IPS-NIHi11 (cell line): Measurements from ENCODE around the gene WDR88.
"Not testable (repeated sequence)": the region's sequence is repeated elsewhere in the genome, so short reads cannot be mapped to it uniquely, and the experiment has no call there.

Source experiments
- DNase-seq: peaks from one replicate; pipeline ENCODE4 v3.0.0; 2012; ENCODE audit warnings: mixed read lengths, low spot score

The WDR88 gene

DNA sequence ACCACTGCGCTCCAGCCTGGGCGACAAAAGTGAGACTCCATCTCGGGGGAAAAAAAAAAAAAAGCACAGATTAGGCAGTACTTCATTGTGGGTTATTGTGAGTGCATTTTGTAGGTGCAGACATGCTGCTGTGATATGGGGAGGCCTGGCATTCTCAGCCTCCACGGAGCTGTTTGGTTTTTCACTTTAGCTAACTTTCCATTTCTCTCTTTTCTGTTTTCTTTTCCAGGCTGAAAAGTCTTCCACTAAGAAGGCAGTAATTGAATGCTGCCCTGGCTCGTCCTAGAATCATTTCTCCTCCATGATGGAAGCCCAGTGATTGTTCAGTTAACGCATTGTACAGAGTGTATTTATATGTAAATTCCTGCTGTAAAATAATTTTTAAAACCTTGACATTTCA is 2.0 kb upstream of the WDR88 start:
- DNase-seq: no peak

DNA sequence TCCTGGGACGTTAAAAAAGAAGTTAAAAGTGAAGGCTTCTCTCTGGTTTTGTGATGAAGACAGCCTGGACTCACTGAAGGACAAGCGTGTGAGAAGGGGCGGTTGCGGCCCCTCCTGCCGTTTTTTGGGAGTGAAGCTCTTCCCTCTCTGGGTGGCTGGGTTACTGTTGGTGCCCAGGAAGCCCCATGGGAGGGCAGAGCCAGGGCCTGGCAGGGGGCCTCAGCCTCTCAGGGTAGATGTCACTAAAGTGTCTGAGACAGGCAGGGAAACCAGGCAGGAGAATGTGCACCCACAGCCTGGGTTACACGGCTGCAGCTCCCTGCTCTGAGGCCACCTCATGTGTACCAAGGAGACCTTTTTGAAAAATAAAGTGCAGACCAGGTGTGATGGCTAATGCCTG is 1.5 kb upstream of the WDR88 start:
- peak; percentile 1 for DNase-seq

DNA sequence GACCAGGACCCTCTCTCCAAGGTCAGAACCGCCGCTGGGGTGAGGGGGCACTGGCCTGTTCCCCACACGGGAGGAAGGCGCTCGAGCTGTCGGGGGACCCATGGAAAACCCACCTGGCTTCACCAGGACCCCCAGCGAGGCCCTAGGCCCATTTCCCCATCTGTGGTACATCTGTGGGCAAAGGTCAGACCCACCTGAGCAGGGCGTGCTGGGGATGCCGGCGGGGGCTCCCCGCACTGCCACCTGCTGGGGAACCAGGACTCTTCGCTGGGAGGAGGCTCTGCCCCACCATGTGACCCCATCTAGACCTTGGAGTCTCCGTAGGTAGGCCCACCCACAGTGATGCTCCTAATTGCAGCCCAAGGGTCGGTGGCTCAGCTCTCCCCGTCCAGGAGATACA is 511 bp downstream of the WDR88 start:
- peak; percentile 82 for DNase-seq

DNA sequence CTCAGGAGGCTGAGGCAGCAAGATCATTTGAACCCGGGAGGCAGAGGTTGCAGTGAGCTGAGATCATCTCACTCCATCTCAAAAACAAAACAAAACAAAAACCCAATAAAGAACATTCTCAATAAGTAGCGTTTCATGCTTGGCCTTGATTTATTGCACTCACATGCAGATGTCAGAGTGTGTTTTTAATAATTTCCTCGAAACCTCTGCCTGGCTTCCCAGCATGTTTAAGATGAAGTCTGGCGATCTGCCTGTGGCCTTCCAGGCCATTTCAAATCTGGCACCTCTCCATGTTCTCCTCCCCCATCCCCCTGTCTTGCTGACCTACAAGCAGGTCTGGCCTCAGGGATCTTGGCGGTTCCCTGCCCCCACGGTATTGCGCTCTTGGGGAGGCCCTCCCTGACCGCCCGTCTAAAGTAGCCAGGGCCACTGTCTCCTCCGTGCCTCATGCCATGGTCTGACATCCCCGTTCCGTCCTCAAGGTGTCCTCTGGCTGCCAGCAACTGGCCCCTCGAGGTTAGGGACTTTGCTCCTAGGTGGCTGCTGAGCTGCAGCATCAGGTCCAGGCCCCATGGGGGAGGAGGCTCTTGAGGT is 1.6 kb downstream of the WDR88 start:
- DNase-seq: peak; percentile 44

DNA sequence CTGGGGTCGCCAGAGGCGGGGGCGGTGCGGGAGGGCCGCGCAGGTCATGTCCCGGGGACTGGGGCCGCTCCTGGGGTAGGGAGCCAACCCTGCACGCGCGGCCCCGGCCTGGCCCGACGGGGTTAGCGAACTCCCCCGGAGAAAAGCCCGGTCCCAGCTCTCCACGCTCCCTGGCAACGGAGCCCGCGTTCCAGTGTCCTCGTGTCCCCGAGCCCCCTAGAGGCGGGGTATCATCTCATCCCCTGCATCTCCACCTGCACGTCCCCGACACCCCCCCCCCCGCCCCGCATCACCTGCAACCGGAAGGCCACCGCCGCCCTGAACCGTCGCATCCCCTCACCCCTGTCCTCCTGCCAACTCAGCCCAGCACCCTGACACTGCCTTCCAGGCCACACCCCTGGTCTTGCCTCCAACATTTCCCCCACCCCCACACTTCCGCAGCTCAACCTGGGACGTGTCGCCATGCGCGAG is 2.7 kb downstream of the WDR88 start:
- DNase-seq: peak; percentile 65

DNA sequence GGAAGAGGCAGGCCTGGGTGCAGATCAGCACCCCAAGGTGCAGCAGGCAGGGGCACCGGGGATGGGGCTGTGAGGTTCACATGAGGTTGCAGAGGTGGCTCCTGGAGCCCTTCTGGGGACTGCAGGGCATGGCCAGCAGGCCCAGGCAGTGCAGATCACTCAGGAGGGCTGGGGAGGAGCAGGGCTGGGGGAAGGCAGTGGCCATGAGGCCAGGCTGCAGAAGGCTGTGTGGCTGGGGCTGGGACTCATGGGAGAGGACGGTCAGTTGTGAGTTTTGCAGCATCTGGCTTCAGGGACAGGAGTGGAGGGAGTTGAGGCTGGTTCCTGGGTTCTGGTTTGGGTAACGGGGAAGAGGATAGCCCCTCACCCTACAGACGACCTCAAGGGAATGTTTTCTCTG is 7.3 kb downstream of the WDR88 start:
- DNase-seq: no peak

DNA sequence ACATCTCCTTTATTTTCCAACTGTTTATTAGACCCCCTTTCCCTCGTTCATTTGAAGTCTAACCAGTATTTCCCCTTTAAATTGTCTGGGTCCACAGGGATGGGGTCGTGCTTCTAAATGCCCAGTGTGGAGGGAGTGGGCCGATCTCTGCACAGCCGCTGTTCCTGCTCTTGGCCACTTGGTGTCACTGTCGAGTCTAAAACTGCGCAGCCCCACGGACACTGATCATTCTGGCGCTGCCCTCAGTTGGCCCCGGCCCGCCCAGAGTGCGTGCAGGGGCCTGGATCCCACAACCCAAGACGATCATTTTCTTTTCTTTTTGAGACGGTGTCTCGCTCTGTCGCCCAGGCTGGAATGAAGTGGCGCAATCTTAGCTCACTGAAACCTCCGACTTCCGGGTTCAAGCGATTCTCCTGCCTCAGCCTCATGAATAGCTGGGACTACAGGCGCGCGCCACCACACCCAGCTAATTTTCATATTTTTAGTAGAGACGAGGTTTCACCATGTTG is 12.0 kb downstream of the WDR88 start:
- peak; percentile 91 for DNase-seq

DNA sequence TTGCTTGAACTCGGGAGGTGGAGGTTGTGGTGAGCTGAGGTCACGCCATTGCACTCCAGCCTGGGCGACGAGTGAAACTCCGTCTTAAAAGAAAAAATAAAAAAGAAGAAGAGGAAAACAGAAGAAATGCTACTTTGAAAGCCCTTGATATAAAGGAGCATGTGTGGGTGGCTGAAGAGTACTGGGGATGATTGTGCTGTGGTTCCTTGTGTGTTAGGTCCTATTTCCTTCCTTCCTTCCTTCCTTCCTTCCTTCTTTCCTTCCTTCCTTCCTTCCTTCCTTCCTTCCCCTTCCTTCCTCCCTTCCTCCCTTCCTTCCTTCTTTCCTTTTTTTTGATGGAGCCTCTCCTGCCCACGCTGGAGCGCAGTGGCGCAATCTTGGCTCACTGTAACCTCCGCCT is 14.3 kb downstream of the WDR88 start:
- DNase-seq: no peak

DNA sequence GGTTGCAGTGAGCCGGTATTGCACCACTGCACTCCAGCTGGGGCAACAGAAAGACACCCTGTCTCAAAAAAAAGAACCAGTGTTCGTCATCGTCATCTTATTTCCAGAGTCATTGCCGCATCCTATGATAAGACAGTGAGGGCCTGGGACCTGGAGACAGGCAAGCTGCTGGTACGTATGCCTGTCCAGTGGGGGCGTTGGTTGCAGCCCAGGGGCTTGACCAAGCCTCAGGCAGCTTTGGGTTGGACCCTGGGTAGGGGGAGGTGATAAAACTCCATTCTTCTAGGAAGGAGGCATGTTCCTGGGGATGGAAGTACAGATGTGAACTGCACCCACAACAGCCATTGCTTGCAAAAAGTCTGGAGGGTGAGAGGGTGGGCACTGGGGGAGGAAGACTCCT is 15.6 kb downstream of the WDR88 start:
- DNase-seq: no peak

DNA sequence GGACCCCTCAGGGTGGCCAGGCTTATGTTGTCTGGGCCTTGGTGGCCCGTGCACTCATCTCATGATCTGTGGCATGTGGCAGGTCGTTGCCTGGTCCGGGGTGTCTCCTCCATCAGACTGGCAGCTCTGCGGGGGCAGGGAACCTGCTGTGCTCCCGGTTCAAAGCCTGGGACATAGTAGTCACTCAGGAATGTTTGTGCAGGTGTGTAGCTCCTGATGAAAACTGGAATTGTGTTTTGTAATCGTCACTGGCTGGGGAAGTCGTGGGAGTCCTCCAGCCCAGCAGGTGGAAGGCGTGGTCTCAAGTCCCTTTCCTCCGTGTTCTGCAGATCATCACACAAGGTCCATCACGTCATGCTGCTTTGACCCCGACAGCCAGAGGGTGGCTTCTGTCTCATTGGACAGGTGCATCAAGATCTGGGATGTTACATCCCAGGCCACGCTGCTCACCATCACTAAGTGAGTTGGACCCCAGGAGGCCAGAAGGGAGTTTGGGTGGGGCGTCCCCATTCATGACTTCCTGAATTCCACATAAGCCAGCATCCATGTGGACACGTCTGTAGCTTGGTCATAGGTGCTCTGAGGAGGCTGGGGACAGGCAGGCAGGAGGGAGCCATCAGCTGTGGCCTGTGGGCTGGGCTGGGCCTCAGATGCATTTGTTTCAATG is 19.1 kb downstream of the WDR88 start:
- no peak for DNase-seq

DNA sequence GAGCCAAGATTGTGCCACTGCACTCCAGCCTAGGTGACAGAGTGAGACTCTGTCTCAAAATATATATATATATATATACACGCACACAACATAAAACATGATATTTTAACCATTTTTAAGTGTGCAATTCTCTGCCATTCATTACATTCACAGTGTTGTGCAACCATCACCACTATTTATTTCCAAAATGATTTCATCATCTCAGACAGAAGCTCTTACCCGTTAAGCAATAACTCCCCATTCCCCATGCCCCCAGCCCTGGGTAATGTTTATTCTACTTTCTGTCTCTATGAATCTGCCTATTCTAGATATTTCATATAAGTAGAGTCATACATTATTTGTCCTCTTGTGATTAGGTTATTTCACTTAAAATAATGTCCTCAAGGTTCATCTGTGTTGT is 20.3 kb downstream of the WDR88 start:
- no peak for DNase-seq

DNA sequence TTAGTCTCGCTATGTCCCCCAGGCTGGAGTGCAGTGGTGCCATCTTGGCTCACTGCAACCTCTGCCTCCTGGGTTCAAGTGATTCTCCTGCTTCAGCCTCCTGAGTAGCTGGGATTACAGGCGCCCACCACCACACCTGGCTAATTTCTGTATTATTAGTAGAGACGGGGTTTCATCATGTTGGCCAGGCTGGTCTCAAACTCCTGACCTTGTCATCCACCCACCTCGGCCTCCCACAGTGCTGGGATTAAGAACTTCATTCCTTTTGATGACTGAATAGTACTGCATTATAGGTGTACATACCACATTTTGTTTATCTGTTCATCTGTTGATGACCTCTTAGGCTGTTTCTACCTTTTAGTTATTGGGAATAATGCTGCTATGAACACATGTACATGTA is 20.7 kb downstream of the WDR88 start:
- not testable (repeated sequence) for DNase-seq

DNA sequence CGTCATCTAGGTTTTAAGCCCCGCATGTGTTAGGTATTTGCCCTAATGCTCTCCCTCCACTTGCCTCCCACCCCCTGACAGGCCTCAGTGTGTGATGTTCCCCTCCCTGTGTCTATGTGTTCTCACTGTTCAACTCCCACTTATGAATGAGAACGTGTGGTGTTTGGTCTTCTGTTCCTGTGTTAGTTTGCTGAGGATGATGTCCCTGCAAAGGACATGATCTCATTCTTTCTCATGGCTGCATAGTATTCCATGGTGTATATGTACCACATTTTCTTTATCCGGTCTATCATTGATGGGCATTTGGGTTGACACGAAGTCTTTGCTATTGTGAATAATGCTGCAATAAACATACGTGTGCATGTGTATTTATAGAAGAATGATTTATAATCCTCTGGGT is 22.4 kb downstream of the WDR88 start:
- DNase-seq: not testable (repeated sequence)

DNA sequence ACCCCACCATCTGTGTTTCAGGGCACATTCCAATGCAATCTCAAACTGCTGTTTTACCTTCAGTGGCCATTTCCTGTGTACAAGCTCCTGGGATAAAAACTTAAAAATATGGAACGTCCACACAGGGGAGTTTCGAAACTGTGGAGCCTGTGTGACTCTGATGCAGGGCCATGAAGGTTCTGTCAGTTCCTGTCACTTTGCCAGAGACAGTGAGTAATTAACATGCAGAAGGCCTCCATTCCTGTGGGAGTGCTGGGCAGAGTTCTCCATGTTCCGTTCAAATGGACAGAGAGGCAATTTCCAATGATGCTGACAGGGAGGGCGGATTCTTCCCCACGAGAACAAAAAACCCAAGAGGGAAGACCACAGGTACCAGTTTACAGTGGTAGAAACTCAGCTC is 24.4 kb downstream of the WDR88 start:
- DNase-seq: no peak

DNA sequence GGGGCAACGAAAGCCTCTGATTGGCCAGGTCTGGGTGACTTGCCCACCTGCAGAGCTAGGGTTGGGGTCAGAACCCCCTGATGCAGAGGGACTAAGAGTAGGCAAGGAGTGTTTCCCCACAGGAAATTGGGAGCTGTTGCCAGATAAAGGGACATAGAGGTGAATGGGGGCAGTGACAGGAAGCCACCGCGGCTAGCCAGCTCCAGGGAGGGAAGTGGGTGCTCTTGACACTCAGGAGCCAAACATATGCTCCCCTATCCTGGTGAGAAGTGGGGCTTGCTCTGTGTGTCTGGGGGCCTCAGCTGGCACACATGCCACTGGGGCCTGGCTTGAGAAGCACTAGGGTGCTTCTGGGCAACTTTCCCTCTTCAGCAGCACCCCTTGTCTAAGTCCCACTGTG is 26.0 kb downstream of the WDR88 start:
- no peak for DNase-seq

DNA sequence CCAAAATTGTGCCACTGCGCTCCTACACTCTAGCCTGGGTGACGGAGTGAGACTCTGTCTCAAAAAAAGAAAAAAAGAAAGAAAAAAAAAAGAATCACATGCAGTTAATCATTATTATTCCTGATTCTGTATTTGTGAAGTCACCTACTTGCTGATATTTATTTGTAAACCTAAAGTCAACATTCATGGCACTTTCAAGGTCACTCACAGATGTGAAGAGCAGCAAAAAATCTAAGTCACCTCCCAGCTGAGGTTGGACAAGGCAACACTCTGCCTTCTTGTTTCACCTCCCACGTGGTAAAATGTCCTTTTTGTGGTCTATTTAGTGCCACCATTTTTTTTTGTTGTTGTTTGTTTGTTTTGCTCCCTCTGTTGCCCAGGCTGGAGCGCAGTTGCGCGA is 26.5 kb downstream of the WDR88 start:
- DNase-seq: no peak

DNA sequence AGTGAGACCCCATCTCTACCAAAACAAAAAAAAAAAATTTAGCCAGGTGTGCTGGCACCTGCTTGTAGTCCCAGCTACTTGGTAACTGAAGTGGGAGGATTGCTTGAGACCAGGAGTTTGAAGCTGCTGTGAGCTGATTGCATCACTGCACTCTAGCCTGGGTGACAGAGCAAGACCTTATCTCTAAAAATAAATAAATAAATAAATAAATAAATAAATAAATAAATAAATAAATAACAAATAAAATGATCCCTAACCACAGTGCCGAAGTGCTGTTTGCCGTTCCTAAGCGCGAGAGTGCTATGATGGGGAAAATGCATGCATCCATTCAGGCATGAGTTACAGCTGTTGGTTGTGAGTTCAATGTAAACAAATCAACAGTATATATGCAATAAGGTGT is 27.2 kb downstream of the WDR88 start:
- no peak for DNase-seq

DNA sequence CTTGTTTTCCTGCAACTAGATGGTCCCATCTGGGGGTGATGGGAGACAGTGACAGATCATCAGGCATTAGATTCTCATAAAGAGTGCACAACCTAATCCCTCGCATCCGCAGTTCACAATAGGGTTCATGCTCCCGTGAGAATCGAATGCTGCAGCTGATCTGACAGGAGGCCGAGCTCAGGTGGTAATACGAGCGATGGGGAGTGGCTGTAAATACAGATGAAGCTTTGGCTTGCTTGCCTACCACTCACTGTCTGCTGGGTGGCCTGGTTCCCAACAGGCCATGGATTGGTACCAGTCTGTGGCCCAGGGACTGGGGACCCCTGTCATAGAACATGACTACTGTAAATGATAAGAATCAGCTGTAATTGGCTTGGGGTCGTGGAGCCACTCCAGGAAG is 28.0 kb downstream of the WDR88 start:
- DNase-seq: no peak

DNA sequence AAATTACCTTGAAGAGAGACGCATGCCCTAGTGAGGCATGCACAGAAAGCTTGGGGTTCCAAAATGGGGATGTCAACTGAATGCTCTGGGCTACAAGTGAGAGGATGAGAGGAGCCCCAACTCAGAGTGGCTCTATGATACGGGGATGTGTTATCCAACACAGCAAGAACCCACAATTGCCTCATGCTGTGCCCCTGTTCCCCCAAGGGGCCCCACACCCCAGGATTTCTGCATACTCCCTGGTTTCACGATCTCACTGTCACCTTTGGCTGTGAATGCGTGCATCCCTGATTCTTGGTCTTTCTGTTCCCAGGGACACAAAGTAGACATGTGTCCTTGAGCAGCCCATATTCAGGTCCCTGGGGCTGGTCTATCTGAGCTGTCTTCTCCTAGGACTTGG is 29.3 kb downstream of the WDR88 start:
- no peak for DNase-seq

DNA sequence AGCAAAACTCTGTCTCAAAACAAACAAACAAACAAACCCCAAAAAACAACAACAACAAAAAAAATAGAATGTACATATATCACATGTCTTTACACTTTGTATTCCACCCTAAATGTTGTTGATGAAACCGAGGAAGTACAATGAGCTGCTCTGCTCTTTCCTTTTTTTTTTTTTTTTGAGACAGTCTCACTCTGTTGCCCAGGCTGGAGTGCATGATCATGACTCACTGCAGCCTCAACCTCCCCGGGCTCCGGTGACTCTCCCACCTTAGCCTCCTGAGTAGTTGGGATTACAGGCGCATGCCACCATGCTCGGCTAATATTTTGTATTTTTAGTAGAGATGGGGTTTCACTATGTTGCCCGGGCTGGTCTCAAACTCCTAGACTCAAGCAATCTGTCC is 31.6 kb downstream of the WDR88 start:
- no peak for DNase-seq

DNA sequence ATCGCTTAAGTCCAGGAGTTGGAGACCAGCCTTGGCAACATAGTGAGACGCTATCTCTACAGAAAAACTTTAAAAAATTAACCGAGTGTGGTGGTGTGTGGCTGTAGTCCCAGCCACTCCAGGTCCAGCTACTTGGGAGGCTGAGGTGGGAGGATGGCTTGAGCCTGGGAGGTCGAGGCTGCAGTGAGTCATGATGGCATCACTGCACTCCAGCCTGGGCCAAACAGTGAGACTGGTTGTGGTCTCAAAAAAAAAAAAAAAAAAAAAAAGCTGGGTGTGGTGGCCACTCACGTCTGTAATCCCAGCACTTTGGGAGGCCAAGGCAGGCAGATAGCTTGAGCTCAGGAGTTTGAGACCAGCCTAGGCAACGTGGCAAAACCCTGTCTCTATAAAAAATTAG is 34.1 kb downstream of the WDR88 start:
- not testable (repeated sequence) for DNase-seq

DNA sequence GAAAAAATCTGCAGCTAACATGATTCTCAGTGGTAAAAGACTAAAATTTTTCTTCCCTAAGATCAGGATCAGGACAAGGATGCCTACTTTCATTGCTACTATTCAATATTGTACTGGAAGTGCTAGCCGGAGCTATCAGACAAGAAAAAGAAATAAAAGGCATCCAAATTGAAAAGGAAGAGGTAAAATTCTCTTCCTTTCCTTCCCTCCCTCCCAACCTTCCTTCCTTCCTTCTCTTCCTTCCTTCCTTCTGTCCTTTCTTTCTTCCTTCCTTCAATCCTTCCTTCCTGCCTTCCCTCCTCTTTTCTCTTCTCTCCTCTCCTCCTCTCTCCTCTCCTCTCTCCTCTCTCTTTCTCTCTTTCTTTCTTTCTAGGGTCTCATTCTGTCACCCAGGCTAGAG is 35.5 kb downstream of the WDR88 start:
- no peak for DNase-seq

DNA sequence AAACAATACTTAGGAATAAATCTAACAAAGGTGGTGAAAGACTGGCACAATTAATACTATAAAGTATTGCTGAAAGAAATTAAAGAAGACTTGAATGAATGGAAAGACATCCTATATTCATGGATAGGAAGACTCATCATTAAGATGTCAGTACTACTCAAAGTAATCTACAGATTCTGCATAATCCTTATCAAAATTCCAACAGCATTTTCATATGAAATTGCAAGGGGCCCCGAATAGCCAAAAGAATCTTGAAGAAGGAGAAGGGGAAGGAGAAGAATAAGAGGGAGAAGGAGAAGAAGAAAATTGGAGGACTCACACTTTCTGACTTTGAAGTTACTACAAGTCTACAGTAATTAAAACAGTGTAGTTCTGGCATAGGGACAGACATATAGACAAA is 36.6 kb downstream of the WDR88 start:
- no peak for DNase-seq

DNA sequence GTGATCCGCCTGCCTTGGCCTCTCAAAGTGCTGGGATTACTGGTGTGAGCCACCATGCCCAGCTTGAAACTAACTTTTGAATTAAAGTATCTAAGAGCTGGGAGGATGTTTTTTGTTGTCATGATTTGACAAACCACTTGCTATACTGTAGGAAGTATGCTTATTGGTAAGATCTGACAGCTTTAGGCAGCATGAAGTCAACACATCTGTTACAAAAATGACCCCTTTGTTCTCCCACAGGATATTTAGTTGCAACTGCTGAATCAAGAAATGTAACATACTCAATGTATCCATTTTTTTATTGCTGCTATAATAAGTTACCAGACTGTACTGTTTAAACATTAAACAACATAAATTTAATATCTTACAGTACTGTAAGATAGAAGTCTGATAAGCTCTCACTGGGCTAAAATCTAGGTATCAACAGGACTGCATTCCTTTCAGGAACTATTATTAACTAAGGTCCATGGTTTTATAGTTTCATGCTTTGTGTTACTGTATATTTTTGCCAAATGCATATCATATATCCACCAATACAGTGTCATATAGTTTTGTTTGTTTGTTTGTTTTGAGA is 39.4 kb downstream of the WDR88 start:
- DNase-seq: no peak
